ENCODE data around the gene PARD3B. TPM values are rescaled to one million over a fixed set of nuclear protein-coding genes. Genes with fewer than 3 reads are reported as not detected.

Gene PARD3B
- total and polyA plus RNA-seq, 2 of the 8 experiments (the other 6 are each of a cell fraction or from before 2014, with no cell fraction given): 1.2 to 5.7 TPM

GRCh38 chr2:204706939-204707338, 161.7 kb downstream of the PARD3B start (continued):
- TF ChIP-seq KDM1A (IDR thresholded peaks at IDR 0.05; ENCODE audit: borderline replicate concordance, low read length) (no peak), BRCA1 (IDR thresholded peaks at IDR 0.05; ENCODE audit: low read depth, low read length) (no peak)

All from H1 (cell line).